Spinal cord (tissue), 10 donors: ENCODE measurements around the gene LAPTM4A. TPM values are rescaled to one million over a fixed set of nuclear protein-coding genes. Genes with fewer than 3 reads are reported as not detected.

Experiments
- DNase-seq, 6 donors: peaks; one replicate each; pipeline versions ENCODE4 v3.0.0 to v3.0.0-alpha.2; 2013 to 2015; ENCODE audit warnings: low spot score in 6 of 6, low read depth in 4 of 6
- H3K27ac ChIP-seq: one replicate; pipeline ENCODE4 v1.5.1; 2013; ENCODE audit warnings: low read depth, low read length, control low read depth
- H3K27me3 ChIP-seq: one replicate; pipeline ENCODE4 v1.6.1; 2013; ENCODE audit warnings: low read length; ENCODE audit not compliant: control insufficient read depth, insufficient read depth
- H3K36me3 ChIP-seq: one replicate; pipeline ENCODE4 v1.6.1; 2013; ENCODE audit warnings: low read length; ENCODE audit not compliant: control insufficient read depth, insufficient read depth
- H3K4me1 ChIP-seq: one replicate; pipeline ENCODE4 v1.6.1; 2013; ENCODE audit warnings: low read length; ENCODE audit not compliant: control insufficient read depth, insufficient read depth
- H3K4me3 ChIP-seq: one replicate; pipeline ENCODE4 v1.5.1; 2013; ENCODE audit warnings: low read depth, low read length, control low read depth
- H3K9me3 ChIP-seq: one replicate; pipeline ENCODE4 v1.6.1; 2013; ENCODE audit warnings: low read length; ENCODE audit not compliant: control insufficient read depth, insufficient read depth
- WGBS: methylation state at CpG from one replicate; pipeline ENCODE4 v1.1.5; 2013; ENCODE audit warnings: missing lambda C conversion rate; ENCODE audit not compliant: insufficient coverage; 5-methylcytosine and 5-hydroxymethylcytosine counted together
- polyA plus RNA-seq, 2 donors: library from polyadenylated mRNA; unstranded; fragments of 120-200 nt; gene quantifications; one replicate each; pipeline ENCODE4 v1.2.1, GENCODE V29; 2013; ENCODE audit not compliant: insufficient read length in 2 of 2
- total RNA-seq, 2 donors: library from RNA; depleted of rRNA in 1 of 2; stranded (reverse); fragments of 120-200 nt in 1 of 2; fragments of >200 nt in 1 of 2; gene quantifications; one replicate each; pipeline versions ENCODE4 v1.2.3 to v1.2.4, GENCODE V29; 2013 to 2014
- donor health status: healthy.

Gene LAPTM4A
- total and polyA plus RNA-seq, 4 donors, result 159 to 208 (median 180) TPM

- no peaks in the 10 kb centered on the region for H3K27me3 ChIP-seq
- no peaks in the 10 kb centered on the region for H3K9me3 ChIP-seq
- H3K27ac ChIP-seq, result no peak overlapping the region
- no peak overlapping the region for H3K4me3 ChIP-seq
- H3K36me3 ChIP-seq, result no peaks in the 10 kb centered on the region
- H3K4me1 ChIP-seq, result no peaks in the 10 kb centered on the region
- no CpG with 5 or more reads among the region's 3 CpGs for WGBS
- no peak for DNase-seq
Observed at GRCh38 chr2:20054931-20055330, 3.5 kb upstream of the LAPTM4A start.

GRCh38 chr2:20054119-20054518 lies 2.7 kb upstream of the LAPTM4A start:
- no peak for DNase-seq
- no peak overlapping the region for H3K4me3 ChIP-seq
- H3K9me3 ChIP-seq, result no peaks in the 10 kb centered on the region
- H3K27ac ChIP-seq, result no peak overlapping the region
- no peaks in the 10 kb centered on the region for H3K4me1 ChIP-seq
- H3K27me3 ChIP-seq, result no peaks in the 10 kb centered on the region
- 71% methylated on average over 3 of the region's 6 CpGs for WGBS
- no peaks in the 10 kb centered on the region for H3K36me3 ChIP-seq

- H3K27ac ChIP-seq, result peak overlapping the region; percentile 100
Observed at GRCh38 chr2:20052861-20053281, 1.4 kb upstream of the LAPTM4A start.

GRCh38 chr2:20052229-20052851 lies 912 bp upstream of the LAPTM4A start:
- Histone ChIP-seq H3K4me3 (peak overlapping the region; percentile 89), H3K4me1 (no peaks in the 10 kb centered on the region), H3K36me3 (no peaks in the 10 kb centered on the region), H3K27me3 (no peaks in the 10 kb centered on the region), H3K9me3 (no peaks in the 10 kb centered on the region), H3K27ac (peak overlapping the region; percentile 100)
- peak in 1 of 6 donors; percentile 78 for DNase-seq
- 0% methylated on average over 4 of the region's 10 CpGs for WGBS

More at GRCh38 chr2:20052861-20053281, 1.4 kb upstream of the LAPTM4A start:
- H3K4me1 ChIP-seq, result no peaks in the 10 kb centered on the region
- peak overlapping the region; percentile 89 for H3K4me3 ChIP-seq
- peak in 3 of 6 donors; percentile 40 to 82 (median 81) for DNase-seq
- H3K36me3 ChIP-seq, result no peaks in the 10 kb centered on the region
- no peaks in the 10 kb centered on the region for H3K27me3 ChIP-seq
- no CpG with 5 or more reads among the region's 5 CpGs for WGBS
- H3K9me3 ChIP-seq, result no peaks in the 10 kb centered on the region

GRCh38 chr2:20050646-20051531 lies 539 bp downstream of the LAPTM4A start:
- H3K4me1 ChIP-seq, result no peaks in the 10 kb centered on the region
- 0% methylated on average over 42 of the region's 47 CpGs for WGBS
- H3K4me3 ChIP-seq, result peak overlapping the region; percentile 89
- H3K36me3 ChIP-seq, result no peaks in the 10 kb centered on the region
- DNase-seq, result peak in 3 of 6 donors; percentile 60 to 79 (median 79)
- H3K27ac ChIP-seq, result peak overlapping the region; percentile 100
- H3K9me3 ChIP-seq, result no peaks in the 10 kb centered on the region
- H3K27me3 ChIP-seq, result no peaks in the 10 kb centered on the region

- H3K36me3 ChIP-seq, result no peaks in the 10 kb centered on the region
- WGBS, result 0% methylated on average over 5 of the region's 10 CpGs
- peak in 3 of 6 donors; percentile 43 to 88 (median 80) for DNase-seq
- H3K27me3 ChIP-seq, result no peaks in the 10 kb centered on the region
- H3K9me3 ChIP-seq, result no peaks in the 10 kb centered on the region
- peak overlapping the region; percentile 100 for H3K27ac ChIP-seq
- peak overlapping the region; percentile 89 for H3K4me3 ChIP-seq
- peaks cover under 1% of the 10 kb centered on the region for H3K4me1 ChIP-seq
Observed at GRCh38 chr2:20050104-20050645, 1.3 kb downstream of the LAPTM4A start.

- WGBS, result 3% methylated on average over 3 of the region's 4 CpGs
- no peaks in the 10 kb centered on the region for H3K27me3 ChIP-seq
- peaks cover 2% of the 10 kb centered on the region for H3K4me1 ChIP-seq
- H3K27ac ChIP-seq, result peak overlapping the region; percentile 100
- peak in 2 of 6 donors; percentile 44 to 62 for DNase-seq
- H3K9me3 ChIP-seq, result no peaks in the 10 kb centered on the region
- peak overlapping the region; percentile 89 for H3K4me3 ChIP-seq
- no peaks in the 10 kb centered on the region for H3K36me3 ChIP-seq
Observed at GRCh38 chr2:20049637-20050036, 1.8 kb downstream of the LAPTM4A start.

GRCh38 chr2:20048488-20049448 lies 2.7 kb downstream of the LAPTM4A start:
- Histone ChIP-seq H3K27me3 (no peaks in the 10 kb centered on the region), H3K4me1 (peaks cover 2% of the 10 kb centered on the region), H3K9me3 (no peaks in the 10 kb centered on the region), H3K27ac (peak overlapping the region; percentile 100), H3K4me3 (peak overlapping the region; percentile 89), H3K36me3 (no peaks in the 10 kb centered on the region)
- WGBS, result no CpG with 5 or more reads among the region's 6 CpGs
- DNase-seq, result peak in 2 of 6 donors; percentile 3 to 7
